GM18505 (cell line): ENCODE data around the gene RCOR2.
"Not testable (repeated sequence)": the region's sequence is repeated elsewhere in the genome, so short reads cannot be mapped to it uniquely, and the experiment has no call there.

Experiments used
- ATAC-seq: cut with Tn5 transposase; IDR thresholded peaks from one replicate; pipeline ENCODE4 v1.9.1; 2021; ENCODE audit not compliant: unreplicated experiment
- POLR2A ChIP-seq: IDR thresholded peaks from 4 replicates; pipeline ENCODE4 v1.6.1; 2011; ENCODE audit warnings: borderline replicate concordance; ENCODE audit not compliant: insufficient read depth, insufficient read length; ENCODE audit errors: extremely low read depth

Gene RCOR2

DNA sequence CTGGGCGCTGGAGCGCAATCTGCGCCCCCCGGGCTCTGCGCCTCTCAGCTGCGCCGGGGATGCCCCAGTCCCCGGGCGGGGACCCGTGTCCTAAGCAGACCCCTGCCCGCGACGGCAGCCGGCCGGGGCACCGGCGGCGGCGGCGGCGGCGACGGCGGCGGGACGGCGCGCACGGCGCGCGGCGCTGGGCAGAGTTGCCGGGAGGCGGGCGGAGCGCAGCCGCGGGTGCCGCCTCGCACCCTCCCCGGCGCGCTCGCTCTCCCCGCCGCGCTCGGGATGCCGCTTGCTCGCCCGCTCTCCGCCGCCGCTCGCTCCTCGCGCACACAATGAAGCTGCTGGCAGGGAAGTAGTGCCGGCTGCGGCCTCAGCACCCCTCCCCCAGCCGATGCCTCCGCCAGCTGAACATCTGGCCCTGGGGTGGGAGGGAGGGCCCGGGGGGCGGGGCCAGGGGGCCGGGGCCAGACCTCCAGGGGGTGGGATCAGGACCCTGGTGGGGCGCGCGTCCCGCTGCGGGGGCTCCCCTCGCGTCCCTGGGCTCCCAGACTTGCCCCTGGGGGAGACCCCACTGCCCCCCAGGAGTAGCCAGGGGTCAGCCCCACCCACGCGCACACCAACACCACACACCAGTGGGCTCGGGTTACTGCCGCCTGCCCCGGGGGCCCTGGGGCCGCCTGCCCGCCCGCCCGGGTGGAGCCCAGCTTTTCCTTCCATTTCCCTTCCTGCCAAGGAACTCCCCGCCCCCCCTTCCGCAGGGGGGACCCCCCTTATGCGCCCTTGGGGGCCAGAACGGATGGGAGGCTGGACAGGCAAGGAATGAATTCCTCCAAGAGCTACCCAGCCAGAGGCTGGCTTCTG is at the start of gene RCOR2:
Gene RCOR2, minus strand, starts transcription at position 328 of the 855 bp plus-strand sequence. CDS start 708 bp downstream, outside the sequence.
- ATAC-seq, result no peak
- TF ChIP-seq POLR2A, result no peak

DNA sequence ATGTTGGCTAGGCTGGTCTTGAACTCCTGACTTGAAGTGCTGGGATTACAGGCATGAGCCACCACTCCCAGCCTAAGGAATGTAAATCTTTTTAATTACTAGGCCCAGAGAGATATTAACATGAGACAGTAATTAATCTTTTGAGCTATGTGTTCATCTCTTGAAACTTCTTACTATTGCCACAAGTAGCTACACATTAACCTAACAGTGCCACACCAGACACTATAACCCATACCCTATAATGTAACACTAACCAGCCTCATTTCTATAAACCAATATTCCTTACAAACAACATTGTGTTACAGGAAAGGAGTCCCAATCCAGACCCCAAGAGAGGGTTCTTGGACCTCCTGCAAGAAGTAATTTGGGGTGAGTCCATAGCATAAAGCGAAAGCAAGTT is 49.5 kb upstream of the RCOR2 start:
- TF ChIP-seq POLR2A, result no peak
- ATAC-seq, result no peak

DNA sequence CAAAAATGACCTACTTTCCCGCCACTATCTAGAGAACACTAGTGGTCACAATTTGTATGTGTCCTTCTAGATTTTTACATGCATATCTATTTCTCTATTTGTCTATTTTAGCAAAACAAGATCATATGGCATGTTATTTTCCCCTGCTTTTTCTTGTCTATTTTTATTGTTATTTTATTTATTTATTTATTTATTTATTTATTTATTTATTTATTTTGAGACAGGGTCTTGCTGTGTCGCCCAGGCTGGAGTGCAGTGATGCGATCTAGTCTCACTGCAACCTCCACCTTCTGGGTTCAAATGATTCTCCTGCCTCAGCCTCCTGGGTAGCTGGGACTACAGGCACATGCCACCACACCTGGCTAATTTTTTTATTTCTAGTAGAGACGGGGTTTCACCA is 46.9 kb upstream of the RCOR2 start:
- ATAC-seq, result not testable (repeated sequence)

DNA sequence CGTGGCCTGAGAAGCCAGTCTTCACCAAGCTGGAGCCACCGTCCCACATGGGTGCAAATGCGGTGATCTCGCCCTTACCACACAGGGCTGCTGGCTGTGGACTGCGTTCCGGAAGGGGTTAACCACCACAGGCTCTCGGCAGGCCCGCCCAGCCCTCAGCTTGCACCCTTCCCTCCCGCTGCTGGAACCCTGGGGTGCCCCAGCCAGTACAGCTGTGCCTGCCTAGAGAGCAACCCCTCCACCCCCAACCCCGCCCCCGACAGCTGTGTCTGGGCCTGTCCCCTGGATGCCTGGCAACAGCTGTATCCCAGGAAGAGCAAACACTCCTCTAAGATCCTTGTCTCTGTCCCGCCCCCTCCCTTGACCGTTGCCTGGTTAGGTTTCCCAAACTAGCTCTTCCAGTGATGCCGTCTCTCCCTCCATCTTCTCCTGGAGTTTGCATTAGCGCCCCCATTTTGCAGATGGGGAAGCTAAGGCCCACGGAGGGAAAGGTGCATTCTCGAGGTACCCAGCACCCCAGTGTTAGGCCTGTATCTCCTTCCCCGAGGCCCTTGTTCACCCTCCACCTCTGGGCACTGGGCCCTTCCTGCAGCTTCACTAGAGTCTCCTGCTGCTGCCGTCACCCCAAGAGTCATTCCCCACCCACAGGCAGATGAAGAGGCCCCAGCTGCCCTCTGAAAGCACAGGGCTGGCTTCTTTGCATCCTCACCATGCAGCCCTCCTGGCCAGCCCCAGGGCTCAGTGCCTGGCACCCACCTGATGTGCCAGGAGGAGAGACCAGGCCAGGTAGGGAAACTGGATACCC is 44.8 kb upstream of the RCOR2 start:
- no peak for TF ChIP-seq POLR2A
- ATAC-seq, result no peak

DNA sequence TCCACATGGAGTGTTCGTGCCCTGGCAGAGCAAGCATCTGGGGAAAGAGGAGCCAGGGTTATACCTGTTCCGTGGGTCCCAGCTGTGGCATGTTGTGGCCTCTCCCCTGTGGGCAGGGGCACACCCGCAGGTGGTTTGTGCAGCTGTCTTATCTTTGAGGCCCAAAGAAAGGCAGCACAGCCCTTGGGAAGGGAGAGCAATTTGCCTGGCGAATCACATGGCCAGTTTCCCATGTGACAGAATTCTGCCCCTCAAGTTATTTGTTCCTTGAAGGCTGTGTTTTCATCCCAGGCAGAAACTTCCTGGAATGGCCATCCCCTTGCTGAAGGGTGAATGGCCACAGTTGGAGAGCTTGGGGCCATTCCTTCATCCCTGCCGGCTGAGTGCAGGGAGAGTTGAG is 41.0 kb upstream of the RCOR2 start:
- TF ChIP-seq POLR2A, result no peak
- no peak for ATAC-seq

DNA sequence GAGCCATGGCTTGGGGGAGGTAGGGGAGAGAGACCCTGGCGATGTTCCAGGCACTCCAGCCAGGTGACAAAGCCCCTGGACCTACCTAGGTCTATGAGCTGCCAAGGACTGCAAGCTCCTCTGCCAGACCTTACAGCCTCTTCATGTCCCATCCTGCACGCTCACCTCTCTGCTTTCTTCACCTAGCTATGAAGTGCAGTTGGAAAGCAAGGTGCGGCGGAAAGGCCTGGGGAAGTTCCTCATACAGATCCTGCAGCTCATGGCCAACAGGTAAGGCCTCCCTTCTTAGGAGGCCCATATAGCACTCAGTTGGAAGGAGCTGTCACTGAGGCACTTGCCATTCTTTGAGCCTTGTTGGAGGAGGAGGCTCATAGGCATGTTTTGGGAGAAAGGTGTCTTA is 35.6 kb upstream of the RCOR2 start:
- ATAC-seq, result no peak
- TF ChIP-seq POLR2A, result no peak

DNA sequence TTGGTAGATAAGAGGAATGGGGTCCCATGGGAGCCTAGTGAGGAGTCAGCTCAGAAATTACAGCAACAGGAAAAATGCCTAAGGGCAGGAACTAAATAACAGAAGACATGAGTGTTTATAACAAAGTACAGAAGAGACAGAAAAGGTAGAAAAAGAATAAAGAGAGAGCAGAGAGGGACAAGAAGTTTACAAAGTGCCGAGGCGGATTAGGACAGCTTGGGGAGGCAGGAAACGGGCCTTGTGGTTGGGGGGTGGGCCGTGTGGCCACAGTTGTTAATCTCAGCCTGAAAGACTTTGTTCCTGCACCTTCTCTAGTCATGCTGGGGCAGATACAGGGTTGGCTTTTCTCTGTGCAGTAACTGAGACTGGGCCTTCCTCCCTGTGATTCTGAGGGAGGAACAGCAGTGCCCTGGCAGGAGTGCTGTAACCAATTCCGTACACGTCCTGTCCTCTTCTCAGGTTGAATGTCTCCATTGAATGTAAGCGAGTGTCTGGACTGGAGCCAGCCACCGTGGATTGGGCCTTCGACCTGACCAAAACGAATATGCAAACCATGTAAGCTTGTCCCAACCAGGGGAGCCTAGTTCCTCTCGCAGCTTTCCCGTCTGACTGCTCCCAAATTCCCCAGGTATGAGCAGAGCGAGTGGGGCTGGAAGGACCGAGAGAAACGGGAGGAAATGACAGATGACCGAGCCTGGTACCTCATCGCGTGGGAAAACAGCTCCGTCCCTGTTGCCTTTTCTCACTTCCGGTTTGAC is 35.0 kb upstream of the RCOR2 start:
- no peak for ATAC-seq
- TF ChIP-seq POLR2A, result no peak

DNA sequence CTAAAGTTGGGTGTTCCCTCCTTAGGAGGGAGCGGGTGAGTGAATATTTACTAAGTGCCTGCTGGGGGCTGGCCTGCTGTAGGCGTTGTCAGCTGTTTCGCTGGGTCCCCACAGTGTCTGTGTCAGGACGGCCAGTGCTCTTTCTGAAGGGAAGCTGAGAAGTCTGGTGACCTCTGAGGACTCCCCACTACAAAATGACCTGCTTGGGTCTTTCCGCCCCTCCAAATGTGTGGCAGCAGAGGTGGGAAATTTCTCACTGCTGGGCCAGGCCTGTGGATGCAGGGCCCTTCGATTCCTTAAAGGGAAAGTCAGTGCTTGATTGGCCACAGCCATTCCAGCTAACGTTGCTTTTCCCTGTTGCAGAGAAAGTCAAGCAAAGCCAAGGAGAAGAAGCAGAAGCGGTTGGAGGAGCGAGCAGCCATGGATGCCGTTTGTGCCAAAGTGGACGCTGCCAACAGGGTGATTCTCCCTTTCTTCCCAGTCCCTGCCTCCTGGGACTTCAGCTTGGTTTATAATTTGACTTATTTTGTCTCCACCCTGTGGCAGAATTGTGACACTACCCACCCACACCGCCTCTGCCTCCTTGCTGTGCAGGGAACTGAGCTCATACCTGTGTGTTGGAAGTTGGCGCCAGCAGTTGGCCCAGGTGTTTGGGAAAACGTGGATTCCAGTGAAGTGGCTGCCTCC is 28.7 kb upstream of the RCOR2 start:
- ATAC-seq, result no peak
- TF ChIP-seq POLR2A, result no peak

DNA sequence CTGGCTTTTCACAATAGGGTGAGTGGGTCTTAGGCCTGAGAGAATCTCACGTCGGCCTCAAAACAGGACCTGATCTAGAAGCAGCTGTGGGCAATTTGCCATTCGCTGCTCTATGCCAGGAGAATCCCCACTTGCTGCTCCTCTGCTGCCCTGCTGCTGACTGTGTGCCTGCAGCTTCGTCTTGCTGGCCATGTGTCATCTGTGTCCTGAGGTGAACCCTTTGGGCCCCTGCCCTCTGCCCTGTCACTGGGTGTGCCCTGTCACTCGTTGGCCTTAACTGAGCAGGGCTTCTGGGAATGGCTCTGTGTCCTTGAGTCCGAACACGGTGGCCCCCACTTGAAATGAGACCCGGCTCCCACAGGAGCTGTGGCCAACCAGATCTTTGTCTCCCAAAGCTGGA is 28.0 kb upstream of the RCOR2 start:
- ATAC-seq, result no peak
- TF ChIP-seq POLR2A, result no peak

DNA sequence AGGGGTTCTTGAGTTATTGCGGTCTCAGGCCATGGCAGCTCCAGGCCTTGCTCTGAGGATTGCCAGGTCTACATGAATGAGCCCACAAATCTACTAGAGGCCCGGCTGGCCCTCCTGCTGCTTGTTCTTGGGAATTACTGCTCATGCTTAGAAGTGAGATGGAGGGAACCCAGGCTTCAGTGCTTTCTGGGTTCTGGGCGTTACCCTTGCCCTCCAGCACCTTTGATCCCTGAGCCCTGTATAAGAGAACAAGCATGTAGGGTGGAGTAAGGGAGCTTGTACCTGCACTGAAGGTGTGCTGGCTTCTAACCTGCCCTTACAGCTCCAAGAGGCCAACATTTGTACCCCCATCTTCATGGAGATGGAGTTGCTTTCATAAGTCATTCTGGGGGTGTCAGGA is 25.8 kb upstream of the RCOR2 start:
- no peak for ATAC-seq
- TF ChIP-seq POLR2A, result no peak

DNA sequence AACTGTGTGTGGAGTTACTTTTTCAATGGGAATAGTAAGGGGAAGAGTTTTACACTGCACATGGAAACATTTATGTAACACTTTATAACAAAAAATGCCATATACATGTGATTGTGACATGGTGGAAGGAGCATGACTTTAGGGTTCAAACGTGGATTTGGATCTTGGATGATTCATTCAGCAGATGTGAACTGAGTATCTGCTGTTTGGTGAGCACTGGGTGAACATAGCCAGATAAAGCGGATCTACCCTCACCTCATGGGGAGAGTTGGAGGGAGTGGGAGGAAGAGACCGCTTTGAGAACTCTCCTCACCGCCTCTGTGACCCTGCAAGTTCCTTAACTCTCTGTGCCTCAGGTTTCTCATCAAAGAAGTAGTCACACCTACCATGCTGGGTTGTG is 24.9 kb upstream of the RCOR2 start:
- TF ChIP-seq POLR2A, result no peak
- ATAC-seq, result no peak

DNA sequence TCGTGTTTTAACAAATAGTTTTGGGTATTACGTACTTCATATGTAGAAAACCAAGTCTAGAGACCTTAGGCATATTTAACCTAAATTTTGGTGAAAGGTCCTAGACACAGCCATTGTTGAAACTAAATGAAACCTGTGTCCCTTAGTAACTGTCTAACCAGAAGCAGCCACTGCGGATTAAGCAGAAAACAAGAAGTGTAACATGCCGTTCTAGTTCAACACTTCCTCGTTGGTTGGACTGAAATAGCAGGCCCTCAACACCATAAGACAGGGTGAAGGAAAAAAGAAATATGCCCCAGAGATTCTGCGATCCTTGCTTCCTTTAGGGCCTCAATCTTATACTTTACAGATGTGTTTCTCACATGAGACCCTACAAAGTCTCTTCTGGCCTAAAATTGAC is 23.8 kb upstream of the RCOR2 start:
- ATAC-seq, result no peak

DNA sequence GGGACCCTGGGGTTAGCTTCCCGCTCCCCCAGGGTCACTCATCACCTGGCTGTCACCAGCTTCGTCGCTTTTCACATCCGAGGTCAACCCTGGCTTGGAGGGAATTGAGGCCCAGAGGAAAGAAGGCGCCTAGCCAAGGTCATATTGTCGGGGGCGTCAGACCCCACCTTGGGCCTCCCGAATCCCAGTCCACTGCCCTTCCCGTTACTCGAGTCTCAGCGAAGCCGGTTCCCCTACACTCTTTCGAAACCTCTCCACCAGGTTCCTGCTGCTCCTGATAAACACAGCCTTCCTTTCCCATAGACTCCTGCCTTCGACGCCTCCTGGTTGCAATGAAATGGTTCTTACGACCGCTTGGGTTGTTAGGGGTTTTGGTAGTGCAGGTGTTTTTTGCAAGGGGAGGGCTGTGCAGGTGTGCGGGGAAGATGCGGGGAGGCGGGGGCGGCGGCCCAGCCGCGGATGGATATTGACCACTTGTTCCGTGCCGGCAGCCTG is 22.5 kb upstream of the RCOR2 start:
- TF ChIP-seq POLR2A, result no peak
- ATAC-seq, result no peak

More for the DNA sequence above, 23.8 kb upstream of the RCOR2 start:
- TF ChIP-seq POLR2A, result no peak
